Mesothelial cell of epicardium (in vitro differentiated cells): ENCODE results near the gene WFS1. TPM values are rescaled to one million over a fixed set of nuclear protein-coding genes. Genes with fewer than 3 reads are reported as not detected.

Experiments
- DNase-seq, 2 experiments: peaks; one replicate each; pipeline ENCODE4 v3.0.0; 2021; ENCODE audit warnings: low spot score in 2 of 2; ENCODE audit not compliant: unreplicated experiment in 2 of 2
- H3K27ac Mint-ChIP-seq: 2 replicates; pipeline ENCODE4 v1.8.0; 2021; ENCODE audit warnings: mixed read lengths
- H3K27me3 Mint-ChIP-seq: 2 replicates; pipeline ENCODE4 v1.8.0; 2021; ENCODE audit warnings: low read depth, mixed read lengths
- H3K36me3 Mint-ChIP-seq: 2 replicates; pipeline ENCODE4 v1.8.0; 2021; ENCODE audit warnings: mixed read lengths
- H3K4me1 Mint-ChIP-seq: 2 replicates; pipeline ENCODE4 v1.8.0; 2021; ENCODE audit warnings: mixed read lengths
- H3K4me3 Mint-ChIP-seq: 2 replicates; pipeline ENCODE4 v1.8.0; 2021; ENCODE audit warnings: mild to moderate bottlenecking, moderate library complexity, mixed read lengths
- H3K9me3 Mint-ChIP-seq: 2 replicates; pipeline ENCODE4 v1.8.0; 2021; ENCODE audit warnings: mixed read lengths
- CTCF ChIP-seq: fragments of 200-600 bp; sonication (generic); IDR thresholded peaks from one replicate; pipeline ENCODE4 v1.5.0; 2021; ENCODE audit warnings: antibody characterized with exemption; ENCODE audit not compliant: unreplicated experiment
- total RNA-seq: library from RNA; stranded (reverse); gene quantifications from 3 replicates; pipeline ENCODE4 v1.2.1, GENCODE V29; 2021

The WFS1 gene
- 31.5 to 35.5 TPM (median 34.2 TPM) in 3 replicates for total RNA-seq

GRCh38 chr4:6269616-6270511, at the start of gene WFS1:
TSS of gene WFS1 (plus strand) at chr4:6269850. CDS start at chr4:6277456, 7,606 bp downstream.
- H3K36me3 Mint-ChIP-seq: no peaks in the 10 kb centered on the region
- peaks cover 6% of the 10 kb centered on the region for H3K27me3 Mint-ChIP-seq
- peak within 1 kb of the TSS; percentile 74 for H3K27ac Mint-ChIP-seq
- no peaks in the 10 kb centered on the region for H3K9me3 Mint-ChIP-seq
- H3K4me3 Mint-ChIP-seq: peak within 1 kb of the TSS; percentile 83
- TF ChIP-seq CTCF: no peak
- peaks cover 37% of the 10 kb centered on the region for H3K4me1 Mint-ChIP-seq
- DNase-seq: peak; percentile 99

- no peak for TF ChIP-seq CTCF
- no peak for DNase-seq
- Mint-ChIP-seq H3K4me1 (no peaks in the 10 kb centered on the region), H3K36me3 (no peaks in the 10 kb centered on the region), H3K9me3 (peaks cover 5% of the 10 kb centered on the region), H3K27me3 (peaks cover 85% of the 10 kb centered on the region), H3K27ac (no peak overlapping the region), H3K4me3 (peak overlapping the region; percentile 55)
These were observed 48.3 kb upstream of the WFS1 start for GRCh38 chr4:6221301-6221850.

GRCh38 chr4:6221851-6222760, 47.5 kb upstream of the WFS1 start:
- H3K4me1 Mint-ChIP-seq: no peaks in the 10 kb centered on the region
- peak; percentile 42 to 60 for DNase-seq
- no peak for TF ChIP-seq CTCF
- no peak overlapping the region for H3K27ac Mint-ChIP-seq
- H3K4me3 Mint-ChIP-seq: peak overlapping the region; percentile 55
- H3K27me3 Mint-ChIP-seq: peaks cover 79% of the 10 kb centered on the region
- no peaks in the 10 kb centered on the region for H3K36me3 Mint-ChIP-seq
- no peaks in the 10 kb centered on the region for H3K9me3 Mint-ChIP-seq

- Mint-ChIP-seq H3K27ac (no peak overlapping the region), H3K4me3 (no peak overlapping the region), H3K27me3 (peaks cover 73% of the 10 kb centered on the region), H3K9me3 (no peaks in the 10 kb centered on the region), H3K36me3 (no peaks in the 10 kb centered on the region), H3K4me1 (no peaks in the 10 kb centered on the region)
- no peak for TF ChIP-seq CTCF
- DNase-seq: peak in 1 of 2 experiments; percentile 28
These were observed 46.8 kb upstream of the WFS1 start for GRCh38 chr4:6222761-6223292.

- no peak overlapping the region for H3K27ac Mint-ChIP-seq
- no peak for DNase-seq
These were observed 44.9 kb upstream of the WFS1 start for GRCh38 chr4:6224735-6225134.

More at GRCh38 chr4:6224735-6225134, 44.9 kb upstream of the WFS1 start:
- no peaks in the 10 kb centered on the region for H3K4me1 Mint-ChIP-seq
- no peaks in the 10 kb centered on the region for H3K36me3 Mint-ChIP-seq
- H3K4me3 Mint-ChIP-seq: no peak overlapping the region
- peaks cover 62% of the 10 kb centered on the region for H3K27me3 Mint-ChIP-seq
- H3K9me3 Mint-ChIP-seq: no peaks in the 10 kb centered on the region
- no peak for TF ChIP-seq CTCF
